Panc1 (cell line): ENCODE data around the gene CCDC78. TPM values are rescaled to one million over a fixed set of nuclear protein-coding genes. Genes with fewer than 3 reads are reported as not detected.

Experiments used
- ATAC-seq: fragments of 200-7000 bp; cut with Tn5 transposase; 2 replicates; pipeline ENCODE4 v1.9.1; 2020; ENCODE audit warnings: mild to moderate bottlenecking, moderate library complexity
- BruUV-seq: library from RNA; stranded (reverse); fragments of 400-500 nt; replicated peaks from 2 replicates; lab custom pipeline; 2021; lab: Mats Ljungman, UMichigan
- CTCF ChIA-PET: fragments of 300-600 bp; sonication (Branson Sonifier 250); formaldehyde crosslinking; loops from one replicate; lab custom pipeline; 2022; ENCODE audit warnings: antibody characterized with exemption; lab: Charles Lee
- POLR2A ChIA-PET: fragments of 300-600 bp; sonication (Branson Sonifier 250); formaldehyde crosslinking; loops from one replicate; lab custom pipeline; 2022; ENCODE audit warnings: antibody characterized with exemption; lab: Charles Lee
- DNase-seq: peaks from one replicate; pipeline ENCODE4 v3.0.0-alpha.2; 2010; ENCODE audit warnings: low read depth, low spot score
- H3K27ac ChIP-seq: 2 replicates; pipeline ENCODE4 v1.5.1; 2011; ENCODE audit warnings: mild to moderate bottlenecking, low read length, inconsistent platforms
- H3K27me3 ChIP-seq: fragments of 200-500 bp; sonication (Bioruptor generic); 2 replicates; pipeline ENCODE4 v1.6.0; 2014; ENCODE audit warnings: low read length, inconsistent platforms; ENCODE audit not compliant: control insufficient read depth, insufficient read depth
- H3K36me3 ChIP-seq: fragments of 200-500 bp; sonication (Bioruptor generic); 2 replicates; pipeline ENCODE4 v1.5.1; 2014; ENCODE audit warnings: inconsistent platforms, mild to moderate bottlenecking, low read length, moderate library complexity; ENCODE audit not compliant: control insufficient read depth, insufficient read depth
- H3K4me1 ChIP-seq: 2 replicates; pipeline ENCODE4 v1.5.1; 2011; ENCODE audit warnings: inconsistent platforms, mild to moderate bottlenecking, low read length, moderate library complexity; ENCODE audit not compliant: control insufficient read depth, insufficient read depth
- H3K4me3 ChIP-seq, 2 experiments: 2 replicates each; pipeline ENCODE4 v1.5.1; 2011 to 2012; ENCODE audit warnings: low read depth in 2 of 2, low read length in 2 of 2, mild to moderate bottlenecking in 2 of 2, inconsistent platforms in 1 of 2, moderate library complexity in 1 of 2
- H3K9me3 ChIP-seq: fragments of 200-500 bp; sonication (Bioruptor generic); 2 replicates; pipeline ENCODE4 v1.5.1; 2014; ENCODE audit warnings: low read depth, mild to moderate bottlenecking, inconsistent platforms, low read length, moderate library complexity; ENCODE audit not compliant: control insufficient read depth, insufficient read depth
- POLR2AphosphoS5 ChIP-seq: IDR thresholded peaks from 2 replicates; pipeline ENCODE4 v1.6.1; 2012; ENCODE audit warnings: mild to moderate bottlenecking, low read depth, low read length, moderate library complexity
- SIN3A ChIP-seq: IDR thresholded peaks from 2 replicates; pipeline ENCODE4 v1.6.1; 2012; ENCODE audit warnings: low read depth, mild to moderate bottlenecking, low read length, moderate library complexity, borderline replicate concordance; ENCODE audit not compliant: insufficient read depth
- TCF7L2 ChIP-seq: IDR thresholded peaks from 2 replicates; pipeline ENCODE4 v1.6.1; 2011; ENCODE audit warnings: mild to moderate bottlenecking, low read depth, low read length, inconsistent platforms
- in situ Hi-C: cut with HindIII; loops from 2 replicates; pipeline ENCODE4 v1.10.0; 2016; ENCODE audit warnings: low sequenced_read_pairs, low pct_unique_long_range_greater_than_20kb
- intact Hi-C: fragments of 100-400 bp; cut with micrococcal nuclease; formaldehyde crosslinking; loops from one replicate; pipeline ENCODE4 v1.10.0; 2022; ENCODE audit not compliant: unreplicated experiment
- total RNA-seq: library from RNA; stranded (reverse); gene quantifications from one replicate; pipeline ENCODE4 v1.2.1, GENCODE V29; 2021; ENCODE audit not compliant: unreplicated experiment
- TF ChIP-seq, protein P1 (sequence below), 2 experiments: IDR thresholded peaks; 2 replicates each; pipeline ENCODE4 v1.6.1; 2011 to 2012; ENCODE audit warnings: low read depth in 2 of 2, control low read depth in 1 of 2, low read length in 1 of 2, mild to moderate bottlenecking in 1 of 2, moderate library complexity in 1 of 2; ENCODE audit not compliant: insufficient read depth in 1 of 2
- TF ChIP-seq, protein P2 (sequence below): fragments of 450-650 bp; IDR thresholded peaks from 2 replicates; pipeline ENCODE4 v1.5.1; 2017; ENCODE audit warnings: mild to moderate bottlenecking

CCDC78 gene
- total RNA-seq, 1 experiment from 2014 or later = 18.2 TPM

DNA sequence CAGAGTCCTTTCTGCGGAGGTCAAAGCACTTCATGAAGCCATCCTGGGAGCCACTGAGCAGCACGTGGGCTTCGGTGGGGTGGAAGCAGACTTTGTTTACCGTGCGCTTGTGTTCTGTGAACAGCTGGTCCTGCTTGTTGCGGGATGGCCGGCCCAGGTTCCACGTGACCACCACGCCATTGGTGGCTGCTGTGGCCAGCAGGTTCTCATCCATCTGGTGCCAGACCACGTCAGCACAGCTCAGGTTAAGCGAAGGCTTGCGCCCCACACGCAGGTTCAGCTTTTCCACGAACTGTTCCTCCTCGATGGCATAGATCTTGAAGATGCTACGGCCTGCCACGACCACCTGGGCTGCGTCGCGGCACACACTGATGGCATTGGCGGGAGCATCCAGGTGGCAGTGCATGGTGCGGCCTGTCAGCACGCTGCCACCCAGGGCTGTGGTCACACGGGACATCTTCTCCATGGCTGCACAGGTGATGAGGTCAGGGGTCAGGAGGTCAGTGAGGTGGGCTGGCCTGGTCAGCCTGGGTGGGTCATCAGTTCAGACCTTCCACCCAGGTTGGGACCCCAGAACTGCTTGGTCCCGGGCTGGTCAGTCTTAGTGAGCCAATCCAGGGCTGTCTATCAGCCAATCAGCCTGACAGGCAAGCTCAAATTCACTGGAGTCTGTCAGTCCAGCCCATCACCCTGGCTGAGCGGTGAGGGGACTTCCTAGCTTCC, 36.9 kb downstream of the CCDC78 start:
- intact Hi-C loops = loop anchor here (10.0 kb wide), 1 partner anchor 1085 kb away; the partner anchor contains the start of genes EME2, MRPS34 and NME3
- BruUV-seq = no TSS peak
- Histone ChIP-seq H3K4me3 (peak overlapping the region; percentile 91 to 96), H3K36me3 (peaks cover 4% of the 10 kb centered on the region; the same call in 1 of the 2 replicates), H3K4me1 (peaks cover 13% of the 10 kb centered on the region), H3K27me3 (no peaks in the 10 kb centered on the region), H3K9me3 (no peaks in the 10 kb centered on the region), H3K27ac (peak overlapping the region; percentile 94)
- in situ Hi-C loops = no loop called here
- peak; percentile 3; the same call in 1 of the 2 replicates for ATAC-seq
- ChIA-PET POLR2A (interaction anchor here (0.6 kb wide), 1 partner anchor 119 kb away, joined by 3 read pairs; no protein-coding TSS in a partner anchor), CTCF (no interaction called here)
- DNase-seq = no peak
- no peak for TF ChIP-seq POLR2AphosphoS5
- TF ChIP-seq SIN3A = no peak
- TF ChIP-seq, protein P1, sequence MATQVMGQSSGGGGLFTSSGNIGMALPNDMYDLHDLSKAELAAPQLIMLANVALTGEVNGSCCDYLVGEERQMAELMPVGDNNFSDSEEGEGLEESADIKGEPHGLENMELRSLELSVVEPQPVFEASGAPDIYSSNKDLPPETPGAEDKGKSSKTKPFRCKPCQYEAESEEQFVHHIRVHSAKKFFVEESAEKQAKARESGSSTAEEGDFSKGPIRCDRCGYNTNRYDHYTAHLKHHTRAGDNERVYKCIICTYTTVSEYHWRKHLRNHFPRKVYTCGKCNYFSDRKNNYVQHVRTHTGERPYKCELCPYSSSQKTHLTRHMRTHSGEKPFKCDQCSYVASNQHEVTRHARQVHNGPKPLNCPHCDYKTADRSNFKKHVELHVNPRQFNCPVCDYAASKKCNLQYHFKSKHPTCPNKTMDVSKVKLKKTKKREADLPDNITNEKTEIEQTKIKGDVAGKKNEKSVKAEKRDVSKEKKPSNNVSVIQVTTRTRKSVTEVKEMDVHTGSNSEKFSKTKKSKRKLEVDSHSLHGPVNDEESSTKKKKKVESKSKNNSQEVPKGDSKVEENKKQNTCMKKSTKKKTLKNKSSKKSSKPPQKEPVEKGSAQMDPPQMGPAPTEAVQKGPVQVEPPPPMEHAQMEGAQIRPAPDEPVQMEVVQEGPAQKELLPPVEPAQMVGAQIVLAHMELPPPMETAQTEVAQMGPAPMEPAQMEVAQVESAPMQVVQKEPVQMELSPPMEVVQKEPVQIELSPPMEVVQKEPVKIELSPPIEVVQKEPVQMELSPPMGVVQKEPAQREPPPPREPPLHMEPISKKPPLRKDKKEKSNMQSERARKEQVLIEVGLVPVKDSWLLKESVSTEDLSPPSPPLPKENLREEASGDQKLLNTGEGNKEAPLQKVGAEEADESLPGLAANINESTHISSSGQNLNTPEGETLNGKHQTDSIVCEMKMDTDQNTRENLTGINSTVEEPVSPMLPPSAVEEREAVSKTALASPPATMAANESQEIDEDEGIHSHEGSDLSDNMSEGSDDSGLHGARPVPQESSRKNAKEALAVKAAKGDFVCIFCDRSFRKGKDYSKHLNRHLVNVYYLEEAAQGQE (IDR thresholded peaks at IDR 0.05; ENCODE audit: insufficient read depth in 1 of 2, low read depth in 2 of 2, low read length in 1 of 2) = no peak
- TF ChIP-seq, protein P2, sequence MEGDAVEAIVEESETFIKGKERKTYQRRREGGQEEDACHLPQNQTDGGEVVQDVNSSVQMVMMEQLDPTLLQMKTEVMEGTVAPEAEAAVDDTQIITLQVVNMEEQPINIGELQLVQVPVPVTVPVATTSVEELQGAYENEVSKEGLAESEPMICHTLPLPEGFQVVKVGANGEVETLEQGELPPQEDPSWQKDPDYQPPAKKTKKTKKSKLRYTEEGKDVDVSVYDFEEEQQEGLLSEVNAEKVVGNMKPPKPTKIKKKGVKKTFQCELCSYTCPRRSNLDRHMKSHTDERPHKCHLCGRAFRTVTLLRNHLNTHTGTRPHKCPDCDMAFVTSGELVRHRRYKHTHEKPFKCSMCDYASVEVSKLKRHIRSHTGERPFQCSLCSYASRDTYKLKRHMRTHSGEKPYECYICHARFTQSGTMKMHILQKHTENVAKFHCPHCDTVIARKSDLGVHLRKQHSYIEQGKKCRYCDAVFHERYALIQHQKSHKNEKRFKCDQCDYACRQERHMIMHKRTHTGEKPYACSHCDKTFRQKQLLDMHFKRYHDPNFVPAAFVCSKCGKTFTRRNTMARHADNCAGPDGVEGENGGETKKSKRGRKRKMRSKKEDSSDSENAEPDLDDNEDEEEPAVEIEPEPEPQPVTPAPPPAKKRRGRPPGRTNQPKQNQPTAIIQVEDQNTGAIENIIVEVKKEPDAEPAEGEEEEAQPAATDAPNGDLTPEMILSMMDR = no peak
- TF ChIP-seq TCF7L2 = no peak

DNA sequence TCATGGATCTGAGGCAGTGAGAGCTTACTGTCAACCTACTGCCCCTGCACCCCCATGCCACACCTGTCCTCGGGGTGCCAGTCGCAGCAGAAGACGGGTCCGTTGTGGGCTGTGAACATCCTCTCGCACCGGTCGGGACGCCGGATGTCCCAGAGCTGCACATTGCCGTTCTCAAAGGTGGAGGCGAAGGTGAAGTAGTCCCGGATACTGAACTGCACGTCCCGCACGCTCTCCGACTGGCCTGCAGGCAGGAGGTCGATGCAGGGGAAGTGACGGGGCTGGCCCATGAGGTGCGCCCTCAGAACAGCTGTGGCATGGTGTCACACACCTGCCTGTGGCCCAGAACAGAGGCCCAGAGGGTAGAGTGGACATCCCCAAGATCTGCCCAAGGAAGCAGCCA, 38.7 kb downstream of the CCDC78 start:
- no TSS peak for BruUV-seq
- ChIA-PET CTCF (no interaction called here), POLR2A (no interaction called here)
- Histone ChIP-seq H3K9me3 (no peaks in the 10 kb centered on the region), H3K27me3 (no peaks in the 10 kb centered on the region), H3K36me3 (peaks cover 10% of the 10 kb centered on the region; the same call in 1 of the 2 replicates), H3K4me1 (peaks cover 15% of the 10 kb centered on the region), H3K4me3 (no peak overlapping the region), H3K27ac (no peak overlapping the region)
- in situ Hi-C loops = no loop called here
- intact Hi-C loops = loop anchor here (10.0 kb wide), 1 partner anchor 1087 kb away; the partner anchor contains the start of genes EME2, MRPS34 and NME3
- DNase-seq (no peak), ATAC-seq (no peak)
- TF ChIP-seq POLR2AphosphoS5 = no peak
- TF ChIP-seq, protein P1 (IDR thresholded peaks at IDR 0.05; ENCODE audit: insufficient read depth in 1 of 2, low read depth in 2 of 2, low read length in 1 of 2) = no peak
- TF ChIP-seq, protein P2 = no peak
- no peak for TF ChIP-seq TCF7L2
- no peak for TF ChIP-seq SIN3A
